Right lobe of liver (tissue), 4 donors: ENCODE results near the gene IFIH1.

Source experiments
- POLR2A ChIP-seq: fragments of 450-650 bp; IDR thresholded peaks from one replicate; pipeline ENCODE4 v1.6.1; 2017; ENCODE audit warnings: antibody characterized with exemption, mild to moderate bottlenecking
- TF ChIP-seq, protein P1 (sequence below), 4 donors: fragments of 200-600 bp in 3 of 4; fragments of 450-650 bp in 1 of 4; IDR thresholded peaks; one replicate each; pipeline versions ENCODE4 v1.5.1 to v1.8.0; 2016 to 2022; ENCODE audit warnings: antibody characterized with exemption in 4 of 4, mild to moderate bottlenecking in 2 of 4
- donor health status: DM: no; HTN: no; CAD: no.
- donor health status: DM: no; HTN: no; CAD: no.
- donor health status: DM: no; HTN: yes; CAD: no.

DNA sequence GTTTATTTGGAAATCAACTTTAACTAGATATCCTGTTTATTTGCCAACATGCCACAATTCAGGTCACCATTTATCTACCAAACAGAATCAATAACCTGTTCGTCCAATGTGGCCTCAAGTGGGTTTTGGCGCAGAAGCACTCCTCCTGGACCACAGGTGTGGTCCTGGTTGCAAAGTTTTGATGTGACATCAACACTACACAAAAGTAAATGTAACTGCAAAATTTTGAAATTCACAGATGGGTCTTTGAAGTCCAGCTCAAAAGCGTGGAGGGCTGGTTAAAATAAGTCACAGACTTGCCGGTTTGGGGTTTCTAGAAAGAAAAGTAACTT is 25.0 kb upstream of the IFIH1 start:
- TF ChIP-seq, protein P1, sequence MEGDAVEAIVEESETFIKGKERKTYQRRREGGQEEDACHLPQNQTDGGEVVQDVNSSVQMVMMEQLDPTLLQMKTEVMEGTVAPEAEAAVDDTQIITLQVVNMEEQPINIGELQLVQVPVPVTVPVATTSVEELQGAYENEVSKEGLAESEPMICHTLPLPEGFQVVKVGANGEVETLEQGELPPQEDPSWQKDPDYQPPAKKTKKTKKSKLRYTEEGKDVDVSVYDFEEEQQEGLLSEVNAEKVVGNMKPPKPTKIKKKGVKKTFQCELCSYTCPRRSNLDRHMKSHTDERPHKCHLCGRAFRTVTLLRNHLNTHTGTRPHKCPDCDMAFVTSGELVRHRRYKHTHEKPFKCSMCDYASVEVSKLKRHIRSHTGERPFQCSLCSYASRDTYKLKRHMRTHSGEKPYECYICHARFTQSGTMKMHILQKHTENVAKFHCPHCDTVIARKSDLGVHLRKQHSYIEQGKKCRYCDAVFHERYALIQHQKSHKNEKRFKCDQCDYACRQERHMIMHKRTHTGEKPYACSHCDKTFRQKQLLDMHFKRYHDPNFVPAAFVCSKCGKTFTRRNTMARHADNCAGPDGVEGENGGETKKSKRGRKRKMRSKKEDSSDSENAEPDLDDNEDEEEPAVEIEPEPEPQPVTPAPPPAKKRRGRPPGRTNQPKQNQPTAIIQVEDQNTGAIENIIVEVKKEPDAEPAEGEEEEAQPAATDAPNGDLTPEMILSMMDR (IDR thresholded peaks at IDR 0.05) = no peak
- no peak for TF ChIP-seq POLR2A
